Thoracic aorta endothelial cell (primary cell): ENCODE results near the gene POLR2L. TPM values are rescaled to one million over a fixed set of nuclear protein-coding genes. Genes with fewer than 3 reads are reported as not detected.

Experiments used
- small RNA-seq: library from RNA; depleted of rRNA; stranded (forward); fragments of <200 nt; gene quantifications from one replicate; pipeline ENCODE3, GENCODE V24; 2012
- total RNA-seq: library from RNA; depleted of rRNA; stranded (reverse); fragments of >200 nt; gene quantifications from 2 replicates; pipeline ENCODE4 v1.2.3, GENCODE V29; 2012

The POLR2L gene
- 99.7 and 114 TPM in 2 replicates for total RNA-seq

DNA sequence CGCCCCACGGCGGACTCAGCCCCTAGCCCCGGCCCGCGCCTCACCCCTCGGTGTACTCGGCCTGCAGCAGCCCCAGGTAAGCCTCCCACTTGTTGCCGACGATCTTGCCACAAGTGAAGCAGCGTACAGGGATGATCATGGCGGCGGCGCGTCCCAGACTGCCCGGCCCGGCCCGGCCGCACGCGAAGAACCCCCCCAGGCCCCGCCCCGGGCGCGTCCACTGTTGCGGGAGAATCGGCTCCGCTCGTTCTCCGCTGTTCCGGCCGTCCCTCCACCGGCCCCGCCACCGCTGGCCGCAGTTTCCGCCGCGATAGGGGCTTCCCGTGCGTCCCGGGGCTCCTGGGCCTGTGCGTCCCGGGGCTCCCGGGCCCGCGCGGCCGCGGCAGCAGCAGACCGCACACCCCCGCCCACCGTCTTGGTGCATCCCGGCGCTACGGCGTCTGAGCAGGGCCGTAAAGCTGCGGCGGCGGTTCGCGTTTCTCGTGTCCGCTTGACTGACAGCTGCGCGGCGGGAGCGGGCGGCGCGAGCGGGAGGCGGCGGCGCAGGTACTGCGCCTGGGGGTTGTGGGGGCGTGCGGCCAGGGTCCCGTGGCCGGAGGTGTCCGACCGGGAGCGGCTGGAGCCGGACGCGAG is at the start of gene POLR2L, which contains the start of gene TSPAN4:
TSS of gene POLR2L (minus strand) at position 160 of the 633 bp plus-strand sequence. CDS start at position 139, 21 bp downstream.
TSS of gene TSPAN4 (plus strand) at position 483 of the 633 bp plus-strand sequence. CDS start 7,453 bp downstream, outside the sequence.

DNA sequence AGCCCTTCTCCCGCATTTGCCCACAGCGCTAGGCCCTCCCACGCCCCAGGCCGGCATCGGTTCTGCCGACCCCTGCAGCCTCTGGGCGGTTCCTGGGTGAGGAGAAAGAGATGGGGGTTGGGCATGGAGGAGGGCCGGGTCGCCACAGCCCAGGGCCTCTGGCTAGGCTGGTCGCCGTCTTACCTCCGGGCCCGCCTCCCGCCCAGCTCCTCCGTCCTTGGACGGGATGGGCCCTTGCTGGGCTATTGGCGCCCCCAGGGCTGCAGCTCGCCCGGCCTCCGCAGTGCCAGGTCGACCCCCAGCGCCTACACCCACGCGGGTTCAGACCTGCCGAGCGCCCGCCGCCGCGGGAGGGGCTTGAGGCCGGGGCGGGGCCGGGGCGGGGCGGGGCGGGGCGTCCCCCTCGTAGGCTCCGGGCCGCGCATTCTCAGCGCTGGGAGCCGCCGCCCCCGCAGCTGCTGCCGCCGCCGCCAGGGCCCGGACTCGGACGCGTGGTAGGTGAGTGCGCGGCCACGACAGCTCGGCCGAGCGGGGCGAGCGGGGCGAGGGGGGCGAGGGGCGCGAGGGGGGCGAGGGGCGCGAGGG is 9.7 kb downstream of the POLR2L start, which contains the start of gene CD151:
TSS of gene CD151 (plus strand) at position 424 of the 585 bp plus-strand sequence. CDS start 3,118 bp downstream, outside the sequence.

DNA sequence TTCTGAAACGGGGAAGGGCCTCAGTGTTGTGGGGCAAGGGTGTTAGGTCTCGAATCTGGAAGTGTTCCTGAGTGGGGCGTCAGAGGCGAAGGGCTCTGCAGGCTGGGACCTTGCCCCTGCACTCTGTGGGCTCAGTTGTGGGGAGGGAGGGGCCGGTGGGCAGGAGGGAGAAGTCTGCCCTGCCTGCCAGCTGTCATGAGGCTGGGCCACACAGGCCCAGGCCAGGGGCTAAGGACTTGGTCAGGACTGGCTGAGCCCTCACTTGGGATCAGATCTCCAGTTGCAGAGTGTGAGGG is 14.5 kb downstream of the POLR2L start, which contains the start of gene CRACR2B:
TSS of gene CRACR2B (plus strand) at position 23 of the 296 bp plus-strand sequence. CDS start 689 bp downstream, outside the sequence.

DNA sequence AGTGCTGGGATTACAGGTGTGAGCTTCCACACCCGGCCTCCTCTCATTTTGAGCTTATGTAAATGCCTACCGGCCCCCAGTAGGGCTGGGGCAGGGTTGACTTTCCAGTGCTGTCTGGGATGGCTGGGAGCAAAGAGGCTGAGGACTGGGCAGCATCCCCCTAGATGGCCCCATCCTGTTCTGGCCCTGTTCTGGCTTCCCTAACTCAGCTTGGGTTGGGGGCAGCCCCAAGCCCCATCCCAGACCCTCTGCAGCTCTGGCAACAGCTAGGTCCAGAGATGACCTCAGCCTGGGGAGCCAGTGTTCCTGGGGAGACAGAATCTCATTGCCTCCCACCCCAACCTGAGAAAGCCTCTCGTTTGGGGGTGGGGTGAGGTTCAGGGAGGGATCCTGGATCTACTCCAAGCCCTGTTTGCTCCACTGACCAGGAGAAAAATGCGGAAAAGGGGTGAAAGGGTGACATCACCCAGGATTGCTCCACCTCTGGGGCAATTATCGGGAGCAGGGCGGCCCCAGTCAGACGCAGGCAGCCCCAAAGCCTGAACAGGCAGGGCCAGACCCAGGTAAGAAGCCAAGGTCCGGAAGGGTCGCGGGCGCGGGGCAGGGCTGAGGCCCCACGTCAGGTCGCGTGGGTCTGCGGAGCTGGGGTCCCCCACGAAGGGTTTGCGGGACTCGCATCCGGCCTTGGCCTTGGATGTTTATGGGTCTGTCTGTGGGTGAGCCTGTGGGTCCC is 23.8 kb downstream of the POLR2L start, which contains the start of gene PNPLA2:
TSS of gene PNPLA2 (plus strand) at position 519 of the 733 bp plus-strand sequence. CDS start 805 bp downstream, outside the sequence.

DNA sequence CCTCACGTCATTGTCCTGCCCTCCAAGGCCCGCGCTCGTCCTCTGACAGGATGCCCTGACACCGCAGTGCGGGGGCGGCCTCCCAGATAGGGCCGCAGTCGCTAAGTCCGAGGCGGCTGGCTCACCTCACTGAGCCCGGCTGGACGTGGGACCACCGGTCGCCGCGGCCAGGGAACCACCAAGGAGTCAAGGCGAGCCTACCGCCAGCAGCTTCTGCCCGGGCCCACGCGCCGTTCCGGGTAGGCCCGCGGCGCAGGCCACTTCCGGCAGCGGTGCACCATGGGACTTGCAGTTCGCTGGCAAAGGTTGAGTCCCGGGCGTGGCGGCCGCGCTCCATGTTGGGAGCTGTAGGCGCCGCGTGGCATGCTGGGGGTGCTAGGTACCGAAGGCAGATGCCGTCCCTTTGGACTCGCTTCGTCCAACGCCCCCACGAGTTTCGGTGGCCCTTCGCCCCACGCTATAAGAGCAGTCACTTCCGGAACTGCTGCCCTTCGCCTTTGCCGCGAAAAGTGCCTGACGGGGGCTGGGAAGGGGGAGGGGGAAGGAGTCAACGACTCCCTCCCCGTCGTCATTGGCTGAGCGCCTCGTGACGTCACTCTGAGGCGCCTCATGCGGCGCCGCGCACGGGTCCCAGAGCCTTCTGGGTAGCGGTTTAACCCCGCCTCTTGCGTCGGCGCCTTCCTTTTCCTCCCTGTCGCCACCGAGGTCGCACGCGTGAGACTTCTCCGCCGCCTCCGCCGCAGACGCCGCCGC is 32.9 kb downstream of the POLR2L start, which contains the start of gene RPLP2:
TSS of gene RPLP2 (plus strand) at position 681 of the 753 bp plus-strand sequence. CDS start 268 bp downstream, outside the sequence.

DNA sequence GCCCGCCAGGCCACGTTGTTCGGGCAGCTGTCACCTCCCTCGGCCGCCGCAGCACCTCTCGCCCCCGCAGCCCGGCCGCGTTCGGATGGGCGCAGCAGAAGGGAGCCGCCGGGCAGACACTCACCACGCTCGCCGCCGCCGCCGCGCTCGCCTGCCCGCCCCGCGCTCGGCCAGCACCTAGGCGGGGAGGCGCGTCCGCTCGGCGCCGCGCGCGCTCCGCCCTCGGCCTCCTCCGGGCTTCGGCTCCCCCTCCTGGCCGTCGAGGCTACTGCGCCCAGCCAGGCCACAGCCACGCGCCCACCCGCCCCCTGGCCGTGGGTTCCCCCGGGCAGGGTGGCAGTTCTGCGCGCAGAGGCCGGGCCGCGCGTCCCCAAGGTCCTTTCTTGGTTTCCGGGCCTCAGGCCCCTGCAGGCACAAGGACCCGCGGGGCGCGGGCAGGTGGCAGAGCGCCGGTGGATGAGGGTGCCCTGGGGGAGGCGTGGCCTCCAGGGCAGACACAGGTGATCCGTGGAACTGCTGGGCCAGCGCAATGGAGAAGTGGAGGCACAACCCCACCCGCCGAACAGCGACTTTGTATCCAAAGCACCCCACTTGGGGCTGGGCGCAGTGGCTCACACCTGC is 44.1 kb downstream of the POLR2L start, which contains the start of gene SLC25A22:
TSS of gene SLC25A22 (minus strand) at position 189 of the 621 bp plus-strand sequence. CDS start 3,275 bp downstream, outside the sequence.

DNA sequence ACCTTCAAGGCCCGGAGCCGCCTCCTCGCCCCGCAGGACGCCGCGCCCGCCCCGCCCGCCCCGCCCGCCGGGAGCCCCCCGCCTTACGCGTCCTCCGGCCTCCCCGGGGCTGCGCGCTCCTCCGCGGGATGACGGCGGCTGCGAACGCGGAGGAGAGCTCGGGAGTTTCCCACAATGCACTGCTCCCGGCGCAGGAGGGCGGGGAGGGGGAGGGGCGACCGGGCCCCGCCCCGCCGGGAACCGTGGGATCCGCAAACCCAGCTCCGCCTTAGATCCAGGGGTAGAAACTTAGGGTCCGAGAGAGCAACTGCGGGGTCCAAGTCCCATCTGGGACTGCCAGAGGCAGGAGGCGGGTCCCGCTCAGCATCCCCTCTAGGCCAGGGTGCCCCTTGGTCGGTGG is 52.4 kb downstream of the POLR2L start, which contains the start of gene CEND1:
TSS of gene CEND1 (minus strand) at position 148 of the 400 bp plus-strand sequence. CDS start 1,514 bp downstream, outside the sequence.

Small RNAs within 50 kb of the gene (small RNA-seq; reads per million reads assigned to genes)
- not detected for gene SNORA52

Other genes with a start within 250 kb of the POLR2L start
- gene IRF7, start 226.6 kb downstream of the POLR2L start, total RNA-seq = 7.1 and 9.7 TPM in 2 replicates
- not detected in 2 replicates for gene CDHR5, start 217.6 kb downstream of the POLR2L start, total RNA-seq
- gene SCT, start 215.3 kb downstream of the POLR2L start, total RNA-seq = not detected in 2 replicates
- not detected in 2 replicates for gene DRD4, start 205.3 kb downstream of the POLR2L start, total RNA-seq
- gene DEAF1, start 147.3 kb downstream of the POLR2L start, total RNA-seq = 41.0 and 42.6 TPM in 2 replicates
- gene TMEM80, start 146.7 kb downstream of the POLR2L start, total RNA-seq = 10.8 and 13.1 TPM in 2 replicates
- 2.7 and 2.9 TPM in 2 replicates for gene EPS8L2, start 136.3 kb downstream of the POLR2L start, total RNA-seq
- gene TALDO1, start 95.1 kb downstream of the POLR2L start, total RNA-seq = 243 and 266 TPM in 2 replicates
- gene GATD1, start 65.0 kb downstream of the POLR2L start, total RNA-seq = 38.7 and 52.0 TPM in 2 replicates
- gene CEND1, start 52.4 kb downstream of the POLR2L start, total RNA-seq = 0.53 and 1.4 TPM in 2 replicates
- 11.6 and 13.6 TPM in 2 replicates for gene SLC25A22, start 44.2 kb downstream of the POLR2L start, total RNA-seq
- 11.1 and 11.3 TPM in 2 replicates for gene PIDD1, start 37.3 kb downstream of the POLR2L start, total RNA-seq
- gene RPLP2, start 32.6 kb downstream of the POLR2L start, total RNA-seq = 212 and 248 TPM in 2 replicates
- 27.0 and 34.1 TPM in 2 replicates for gene PNPLA2, start 23.6 kb downstream of the POLR2L start, total RNA-seq
- 4.1 and 5.6 TPM in 2 replicates for gene CRACR2B, start 14.6 kb downstream of the POLR2L start, total RNA-seq
- gene CD151, start 9.6 kb downstream of the POLR2L start, total RNA-seq = 285 and 314 TPM in 2 replicates
- 84.0 and 93.8 TPM in 2 replicates for gene TSPAN4, start 323 bp upstream of the POLR2L start, total RNA-seq
- 38.3 and 45.3 TPM in 2 replicates for gene CHID1, start 68.3 kb upstream of the POLR2L start, total RNA-seq
- 81.3 and 86.6 TPM in 2 replicates for gene AP2A2, start 83.3 kb upstream of the POLR2L start, total RNA-seq
- gene MUC6, start 194.2 kb upstream of the POLR2L start, total RNA-seq = not detected in 2 replicates
- not detected in 2 replicates for gene MUC2, start 232.3 kb upstream of the POLR2L start, total RNA-seq